HG02840 (cell line): ENCODE measurements around the gene MSH3.
"Not testable (repeated sequence)": the region's sequence is repeated elsewhere in the genome, so short reads cannot be mapped to it uniquely, and the experiment has no call there.

Source experiments
- ATAC-seq: cut with Tn5 transposase; IDR thresholded peaks from one replicate; pipeline ENCODE4 v1.9.1; 2021; ENCODE audit warnings: mild to moderate bottlenecking, moderate library complexity, moderate number of reproducible peaks; ENCODE audit not compliant: unreplicated experiment, low FRiP score

The MSH3 gene

DNA sequence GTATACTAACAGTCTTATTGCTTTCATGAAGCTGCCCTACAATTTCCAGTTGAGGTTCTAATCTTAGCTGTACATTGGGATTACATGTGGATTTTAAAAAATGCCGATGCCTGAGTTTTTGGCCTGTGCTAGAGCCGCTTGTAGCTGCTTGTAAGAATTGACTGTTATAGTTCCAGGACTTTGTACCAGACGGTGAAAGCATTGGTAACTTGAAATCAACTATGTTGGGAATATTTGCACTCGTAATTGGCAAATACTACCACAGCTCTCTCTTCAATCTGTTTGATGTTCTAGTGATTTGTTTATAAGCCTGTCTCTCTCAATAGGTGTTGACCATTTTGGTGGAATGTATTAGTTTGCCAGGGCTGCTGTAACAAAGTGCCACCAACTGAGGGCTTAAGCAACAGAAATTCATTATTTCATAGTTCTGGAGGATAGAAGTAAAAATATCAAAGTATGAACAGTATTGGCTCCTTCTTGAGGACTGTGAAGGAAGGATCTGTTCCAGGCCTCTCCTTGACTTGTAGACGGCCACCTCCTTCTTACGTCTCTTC is 50.8 kb downstream of the MSH3 start:
- ATAC-seq = no peak

DNA sequence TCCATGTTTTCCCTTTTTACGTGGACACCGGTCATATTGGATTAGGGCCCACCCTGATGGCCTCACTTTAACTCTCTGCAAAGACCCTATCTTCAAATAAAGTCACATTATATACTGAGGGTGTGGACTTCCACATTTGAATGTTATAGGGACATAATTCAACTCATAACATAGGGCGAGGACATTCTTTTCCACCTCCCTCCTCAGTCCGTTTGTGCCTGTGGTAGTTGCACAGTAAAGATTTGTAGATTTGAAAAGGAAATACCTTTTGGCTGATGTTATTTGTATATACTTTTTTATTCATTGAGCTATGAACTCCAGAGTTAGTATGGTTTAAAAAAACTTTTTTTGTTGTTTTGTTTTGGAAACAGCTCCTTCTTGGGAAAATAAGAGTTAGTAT is 51.3 kb downstream of the MSH3 start:
- ATAC-seq = no peak

DNA sequence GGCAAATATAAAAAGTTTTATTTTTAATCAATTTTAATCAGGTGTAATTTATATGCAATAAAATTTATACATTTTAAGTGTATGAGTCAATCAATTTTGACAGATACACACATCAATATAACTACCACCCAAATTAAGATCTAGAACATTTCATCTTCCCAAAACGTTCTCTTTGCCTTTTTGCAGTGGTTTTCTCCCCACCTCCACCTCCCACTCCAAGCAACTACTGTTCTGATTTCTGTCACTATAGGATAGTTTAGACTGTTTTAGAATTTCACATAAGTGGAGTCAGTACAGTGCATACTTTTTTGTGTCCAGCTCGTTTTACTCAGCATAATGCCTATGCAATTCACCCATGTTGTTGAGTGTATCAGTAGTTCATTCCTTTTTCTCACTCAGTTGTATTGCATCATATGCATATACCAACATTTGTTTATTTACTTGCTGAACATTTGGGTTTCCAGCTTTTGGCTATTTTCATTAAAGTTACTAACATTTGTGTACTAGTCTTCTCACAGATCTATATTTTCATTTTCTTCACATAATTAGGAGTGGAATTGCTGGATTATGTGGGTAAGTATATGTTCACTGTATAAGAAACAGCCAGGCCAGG is 52.5 kb downstream of the MSH3 start:
- no peak for ATAC-seq

DNA sequence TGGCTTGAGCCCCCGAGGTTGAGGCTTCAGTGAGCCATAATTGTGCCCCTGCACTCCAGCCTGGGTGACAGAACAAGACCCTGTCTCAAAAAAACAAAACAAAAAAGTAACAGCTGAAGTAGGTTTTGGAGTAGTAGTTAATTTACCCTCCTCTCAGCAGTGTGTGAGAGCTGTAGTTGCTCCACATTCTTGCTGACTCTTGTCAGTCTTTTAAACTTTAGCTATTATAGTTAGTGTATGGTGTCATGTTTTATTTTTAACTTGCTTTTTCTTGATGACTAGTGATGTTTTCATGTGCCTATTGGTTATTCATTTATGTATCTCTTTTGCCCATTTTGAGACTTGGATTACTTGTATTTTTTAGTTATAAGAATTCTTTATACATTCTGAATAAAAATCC is 53.2 kb downstream of the MSH3 start:
- no peak for ATAC-seq

DNA sequence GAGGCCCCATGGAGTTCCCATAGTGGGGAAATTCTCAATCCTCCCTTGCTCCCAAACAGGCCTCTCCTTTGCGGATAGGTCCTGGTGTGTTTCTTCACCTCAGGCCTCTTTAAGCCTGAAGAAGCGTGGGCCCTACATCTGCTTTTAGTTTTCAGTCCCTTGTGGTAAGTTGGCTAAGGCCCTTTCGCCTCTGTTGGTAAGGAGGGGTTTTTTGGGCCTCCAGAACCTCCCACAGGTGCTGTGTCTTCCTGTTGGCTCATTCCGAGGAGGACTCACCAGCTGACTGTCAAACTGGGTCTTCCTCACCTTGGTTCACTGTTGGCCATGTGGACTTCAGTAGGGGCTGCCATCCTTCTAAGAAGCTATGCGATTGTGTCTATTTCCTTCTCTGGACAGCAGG is 56.8 kb downstream of the MSH3 start:
- no peak for ATAC-seq

GRCh38 chr5:80711938-80712337 is 57.5 kb downstream of the MSH3 start:
- no peak for ATAC-seq

DNA sequence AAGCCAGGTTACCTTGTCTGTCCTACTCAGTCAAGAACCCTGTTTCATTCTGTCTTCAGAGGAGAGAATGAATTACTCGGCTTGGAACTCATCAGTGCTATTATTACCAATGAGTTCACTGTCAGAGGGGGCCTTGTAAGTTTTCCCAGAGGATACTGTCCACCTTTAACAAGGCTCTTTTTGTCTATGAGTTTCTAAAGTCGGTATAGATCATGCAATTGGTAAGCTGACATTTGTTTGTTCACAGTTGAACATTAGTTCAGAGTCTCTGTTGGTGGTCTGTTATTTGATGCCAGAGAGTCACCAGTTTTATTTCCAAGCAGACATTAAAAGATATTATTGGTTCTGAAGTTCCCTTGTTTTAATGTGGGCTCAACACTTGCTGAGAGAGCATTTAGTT is 58.5 kb downstream of the MSH3 start:
- ATAC-seq = no peak

DNA sequence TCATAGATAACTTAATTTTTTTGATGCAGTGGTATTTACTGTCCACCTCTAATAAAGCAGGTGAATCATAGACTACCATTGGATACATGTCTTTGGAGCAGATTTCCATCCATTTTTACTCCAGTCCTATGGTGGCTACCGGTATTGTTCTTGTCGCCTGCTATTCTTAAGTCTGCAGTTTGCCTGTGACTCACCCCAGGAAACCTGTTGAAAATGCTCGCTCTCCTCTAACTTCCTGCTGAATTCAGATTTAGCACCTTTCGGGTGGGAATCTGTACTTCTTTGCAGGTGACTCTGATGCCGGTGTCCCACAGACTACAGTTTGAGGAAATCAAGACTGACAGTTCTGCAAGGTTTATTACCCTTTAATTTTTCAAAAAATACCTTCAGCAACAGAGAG is 59.2 kb downstream of the MSH3 start:
- no peak for ATAC-seq

GRCh38 chr5:80714570-80715298 is 60.3 kb downstream of the MSH3 start:
- no peak for ATAC-seq

DNA sequence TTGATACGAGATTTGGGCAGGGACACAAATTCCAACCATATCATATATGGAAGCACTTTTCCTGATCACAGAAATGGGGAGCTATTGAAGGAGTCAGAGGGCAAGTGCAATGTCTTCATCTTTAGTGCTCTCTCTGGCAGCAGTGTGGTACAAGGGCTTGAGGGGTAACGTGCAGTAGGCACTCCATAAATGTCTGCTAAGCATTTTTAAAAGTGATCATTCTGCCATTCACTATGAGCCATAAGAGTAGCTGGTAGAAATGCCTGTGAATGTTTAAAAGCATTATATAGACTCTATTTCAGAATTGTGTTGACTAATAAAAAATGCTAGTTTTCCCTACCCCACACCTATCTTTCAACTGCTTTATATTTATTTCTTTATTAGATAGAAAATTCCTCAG is 61.4 kb downstream of the MSH3 start:
- no peak for ATAC-seq

- no peak for ATAC-seq
These were observed 65.7 kb downstream of the MSH3 start for GRCh38 chr5:80720181-80720580.

DNA sequence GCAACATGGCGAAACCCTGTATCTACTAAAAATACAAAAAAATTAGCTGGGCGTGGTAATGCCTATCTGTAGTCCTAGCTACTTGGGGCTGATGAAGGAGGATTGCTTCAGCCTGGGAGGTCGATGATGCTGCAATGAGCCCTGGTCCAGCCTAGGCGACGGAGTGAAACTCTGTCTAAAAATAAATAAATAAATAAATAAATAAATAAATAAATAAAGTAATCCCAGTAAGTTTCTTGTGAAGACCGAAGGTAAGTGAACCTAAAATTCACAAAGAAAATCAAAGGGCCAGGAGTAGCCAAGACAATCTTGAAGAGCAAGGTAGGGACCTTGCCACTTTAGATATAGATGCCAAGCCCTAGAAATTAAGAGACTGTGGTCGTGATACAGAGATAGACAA is 68.5 kb downstream of the MSH3 start:
- no peak for ATAC-seq

DNA sequence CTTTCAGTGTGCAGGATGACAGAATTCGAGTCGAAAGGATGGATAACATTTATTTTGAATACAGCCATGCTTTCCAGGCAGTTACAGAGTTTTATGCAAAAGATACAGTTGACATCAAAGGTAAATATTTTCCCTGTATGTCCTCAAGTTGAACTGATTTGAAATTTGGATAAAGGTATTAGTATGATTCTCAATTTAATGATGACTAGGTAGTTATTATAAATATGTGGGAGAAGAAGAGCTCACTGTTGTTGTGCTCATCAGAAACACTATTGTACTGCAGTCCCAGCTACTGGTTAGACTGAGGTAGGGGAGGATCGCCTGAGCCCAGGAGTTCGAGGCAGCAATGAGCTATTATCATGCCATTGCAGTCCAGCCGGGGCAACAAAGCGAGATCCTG is 71.0 kb downstream of the MSH3 start:
- ATAC-seq = no peak

- ATAC-seq = no peak
These were observed 82.3 kb downstream of the MSH3 start for GRCh38 chr5:80736730-80737129.

DNA sequence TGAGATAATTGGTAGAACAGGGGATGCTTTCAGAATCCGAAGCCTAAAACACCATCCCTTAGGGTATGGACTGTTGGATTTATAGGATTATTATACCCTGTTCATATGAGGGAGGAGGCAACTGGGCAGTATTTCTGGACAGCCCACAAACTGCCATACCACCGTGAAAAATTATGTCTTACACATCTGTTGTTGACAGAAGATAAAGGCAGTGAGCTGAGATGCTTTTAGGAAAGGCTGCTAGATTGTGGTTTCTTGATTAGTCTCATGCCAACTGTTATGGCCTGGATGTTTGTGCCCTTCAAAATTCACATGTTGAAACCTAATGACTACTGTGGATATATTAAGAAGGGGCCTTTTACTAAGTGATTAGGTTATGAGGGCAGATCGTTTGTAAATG is 84.0 kb downstream of the MSH3 start:
- no peak for ATAC-seq

DNA sequence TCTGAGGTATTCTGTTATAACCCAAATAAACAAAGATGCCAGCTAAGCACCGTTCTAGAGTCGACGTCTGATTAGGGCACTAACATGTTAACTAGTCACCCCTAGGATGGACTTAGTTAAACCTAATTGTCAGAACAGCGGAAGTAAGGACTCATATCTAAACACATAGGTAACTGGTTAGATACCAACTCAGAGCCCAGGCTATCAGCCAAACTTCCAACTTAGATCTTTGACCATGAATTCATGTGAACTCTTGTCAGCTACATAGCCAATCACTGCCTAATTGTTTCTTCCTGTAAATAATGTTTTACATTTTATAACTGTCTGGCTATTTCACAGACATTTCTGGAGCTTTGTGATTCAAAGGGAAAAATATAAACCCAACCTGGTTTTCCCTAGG is 84.6 kb downstream of the MSH3 start:
- ATAC-seq = no peak

DNA sequence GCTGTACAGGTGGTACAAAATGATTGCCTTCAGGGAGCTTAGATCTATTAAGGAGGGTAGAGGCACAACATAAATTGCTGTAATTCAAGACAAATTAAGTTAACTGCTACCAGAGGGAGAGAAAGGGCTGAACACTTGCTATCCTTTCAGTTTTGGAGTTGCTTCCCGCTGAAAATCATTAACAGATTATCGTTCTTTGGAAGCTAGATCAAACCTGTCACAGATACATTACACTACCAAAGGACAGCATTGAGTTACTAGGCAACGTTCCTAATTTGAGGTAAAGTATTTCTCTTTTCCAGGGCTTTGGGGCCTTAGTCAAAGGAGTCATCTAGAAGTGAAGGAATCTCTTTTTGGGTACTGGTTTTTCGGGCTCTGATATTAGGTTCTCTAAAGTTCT is 85.0 kb downstream of the MSH3 start:
- no peak for ATAC-seq

DNA sequence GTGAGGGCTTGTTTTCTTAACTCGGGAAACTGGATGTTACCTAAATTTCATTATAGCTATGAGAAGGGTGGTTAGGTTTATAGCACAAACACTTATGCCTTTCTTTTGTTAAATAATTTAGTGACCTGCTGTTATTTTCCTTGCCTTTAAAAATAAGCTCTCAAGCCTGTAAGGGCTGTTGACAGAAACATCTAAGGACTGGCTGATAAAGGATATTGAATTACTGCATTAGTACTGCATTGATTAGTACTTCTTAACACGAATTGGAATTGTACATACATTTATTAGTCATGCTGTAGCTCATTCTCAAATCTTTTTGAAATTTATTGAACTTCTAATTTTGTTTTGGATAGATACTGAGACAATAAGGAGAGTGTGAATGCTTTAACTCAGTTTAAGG is 85.4 kb downstream of the MSH3 start:
- ATAC-seq = no peak

DNA sequence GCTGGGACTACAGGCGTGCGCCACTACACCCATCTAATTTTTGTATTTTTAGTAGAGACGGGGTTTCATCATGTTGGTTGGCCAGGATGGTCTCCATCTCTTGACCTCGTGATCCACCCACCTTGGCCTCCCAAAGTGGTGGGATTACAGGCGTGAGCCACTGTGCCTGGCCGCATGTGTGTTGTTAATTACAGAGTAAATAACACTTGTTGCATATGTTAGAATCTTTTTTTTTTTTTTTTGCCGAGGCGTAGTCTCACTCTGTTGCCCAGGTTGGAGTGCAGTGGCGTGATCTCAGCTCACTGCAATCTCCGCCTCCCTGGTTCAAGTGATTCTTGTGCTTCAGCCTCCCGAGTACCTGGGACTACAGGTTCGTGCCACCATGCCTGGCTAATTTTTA is 86.0 kb downstream of the MSH3 start:
- ATAC-seq = not testable (repeated sequence)

- ATAC-seq = no peak
These were observed 86.5 kb downstream of the MSH3 start for GRCh38 chr5:80740999-80741398.

- ATAC-seq = no peak
These were observed 89.7 kb downstream of the MSH3 start for GRCh38 chr5:80744149-80744548.

DNA sequence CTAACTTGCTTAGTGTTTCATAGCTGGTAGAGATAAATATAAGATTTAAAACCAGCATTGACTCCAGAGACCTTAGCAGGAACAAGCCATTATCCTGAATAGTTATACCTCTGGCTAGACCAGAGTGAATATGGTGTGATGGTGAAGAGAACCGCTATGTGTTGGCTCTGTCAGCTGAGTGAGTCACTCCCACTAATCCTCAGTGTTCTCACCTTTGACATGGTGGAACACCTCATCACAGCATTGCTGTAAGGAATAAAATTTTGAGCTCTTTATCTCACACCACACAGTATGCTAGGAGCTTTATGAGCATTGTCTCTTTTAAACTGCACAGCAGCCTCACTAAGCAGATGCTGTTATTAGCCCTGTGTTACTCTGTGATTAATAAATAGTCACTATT is 91.0 kb downstream of the MSH3 start:
- no peak for ATAC-seq
